ENCODE measurements around the gene GLT8D1. TPM values are rescaled to one million over a fixed set of nuclear protein-coding genes. Genes with fewer than 3 reads are reported as not detected.

The GLT8D1 gene
- total and polyA plus RNA-seq, 2 of the 13 experiments (the other 11 are each of a cell fraction or from before 2014, with no cell fraction given), result 110 to 121 TPM

DNA sequence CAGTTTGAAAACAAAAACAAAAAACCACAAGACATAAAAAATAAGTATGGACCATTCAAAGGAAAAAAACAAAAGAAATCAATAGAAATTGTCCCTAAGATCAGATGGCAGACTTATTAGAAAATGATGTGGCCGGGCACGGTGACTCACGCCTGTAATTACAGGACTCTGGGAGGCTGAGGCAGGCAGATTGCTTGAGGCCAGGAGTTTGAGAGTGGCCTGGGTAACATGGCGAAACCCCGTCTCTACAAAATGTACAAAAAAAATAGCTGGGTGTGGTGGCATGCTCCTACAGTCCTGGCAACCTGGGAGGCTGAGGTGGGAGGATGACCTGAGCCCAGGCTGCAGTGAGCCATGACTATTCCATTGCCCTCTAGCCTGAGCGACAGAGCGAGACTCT, 16.9 kb upstream of the GLT8D1 start:
- H3K27ac ChIP-seq (ENCODE audit: extremely low read length, insufficient read depth, low read length), result no peak overlapping the region
- ChIA-PET POLR2A (interaction anchor here (1.6 kb wide), 1 partner anchor 18 kb away, joined by 6 read pairs; no protein-coding TSS in a partner anchor), CTCF (ENCODE audit: low intra/inter-chr PET ratio, low total read pairs) (no interaction called here)
- peaks cover 0 to 2% of the 10 kb centered on the region in 2 experiments; a peak in 1 of 5 replicates for H3K36me3 ChIP-seq (replicated peaks in 1 of 2; ENCODE audit: control insufficient read depth in 1 of 2, insufficient read depth in 2 of 2, low read length in 2 of 2)
- peaks cover 20% of the 10 kb centered on the region for H3K4me1 ChIP-seq (ENCODE audit: insufficient read depth, low read length)
- 99% methylated on average over 7 of the region's 7 CpGs for WGBS (ENCODE audit: low lambda C conversion rate)
- H3K9me3 ChIP-seq (ENCODE audit: low read length), result no peaks in the 10 kb centered on the region
- intact Hi-C loops (cut with micrococcal nuclease; ENCODE audit: unreplicated experiment) (no loop called here), in situ Hi-C loops (cut with HindIII; ENCODE audit: extremely low pct_ligation_motif_present, low pct_unique_long_range_greater_than_20kb) (no loop called here)
- ATAC-seq (no peak), FAIRE-seq (no peak), DNase-seq (ENCODE audit: low spot score) (no peak)
- BruUV-seq (replicated peaks), result no TSS peak
- no peaks in the 10 kb centered on the region for H3K27me3 ChIP-seq (ENCODE audit: control insufficient read depth in 1 of 2, insufficient read depth in 2 of 2, low read length in 2 of 2)
- H4K20me1 ChIP-seq (ENCODE audit: insufficient read depth, low read length), result no peaks in the 10 kb centered on the region
- no peak overlapping the region for H3K9ac ChIP-seq (ENCODE audit: insufficient read depth, low read depth, low read length)
- H3K79me2 ChIP-seq (ENCODE audit: insufficient read depth, low read length), result no peaks in the 10 kb centered on the region
- no peak overlapping the region for H3K4me2 ChIP-seq (ENCODE audit: low read depth, low read length)
- no peak for TF ChIP-seq JDP2 (CRISPR knock-in tag; IDR thresholded peaks at IDR 0.05; ENCODE audit: borderline replicate concordance)
- TF ChIP-seq ZC3H4 (CRISPR knock-in tag; IDR thresholded peaks at IDR 0.05; ENCODE audit: borderline replicate concordance), result no peak
- no peak for TF ChIP-seq MLXIP (CRISPR knock-in tag; IDR thresholded peaks at IDR 0.05; ENCODE audit: borderline replicate concordance)
- TF ChIP-seq PHF8 (CRISPR knock-in tag; IDR thresholded peaks at IDR 0.05), result no peak
- TF ChIP-seq ZNF224 (CRISPR knock-in tag; IDR thresholded peaks at IDR 0.05), result no peak
- TF ChIP-seq ZNF12 (CRISPR knock-in tag; IDR thresholded peaks at IDR 0.05), result no peak
- TF ChIP-seq TBX3 (IDR thresholded peaks at IDR 0.05; ENCODE audit: borderline replicate concordance), result no peak
- TF ChIP-seq NR2F6 (IDR thresholded peaks at IDR 0.05), result no peak
- no peak for TF ChIP-seq NR2F6 (CRISPR knock-in tag; IDR thresholded peaks at IDR 0.05)
- no peak for TF ChIP-seq TAF15 (IDR thresholded peaks at IDR 0.05; ENCODE audit: low read depth, low read length, poor library complexity, severe bottlenecking)
- H3K4me3 ChIP-seq (replicated peaks in 1 of 3; ENCODE audit: insufficient read depth in 1 of 3, low read depth in 2 of 3, low read length in 3 of 3), result no peak overlapping the region
- no peak overlapping the region for H2AFZ ChIP-seq (ENCODE audit: low read length)

Data from HepG2 (cell line).